ENCODE results near the gene LIPA.
"Not testable (repeated sequence)": the region's sequence is repeated elsewhere in the genome, so short reads cannot be mapped to it uniquely, and the experiment has no call there.

LIPA gene

DNA sequence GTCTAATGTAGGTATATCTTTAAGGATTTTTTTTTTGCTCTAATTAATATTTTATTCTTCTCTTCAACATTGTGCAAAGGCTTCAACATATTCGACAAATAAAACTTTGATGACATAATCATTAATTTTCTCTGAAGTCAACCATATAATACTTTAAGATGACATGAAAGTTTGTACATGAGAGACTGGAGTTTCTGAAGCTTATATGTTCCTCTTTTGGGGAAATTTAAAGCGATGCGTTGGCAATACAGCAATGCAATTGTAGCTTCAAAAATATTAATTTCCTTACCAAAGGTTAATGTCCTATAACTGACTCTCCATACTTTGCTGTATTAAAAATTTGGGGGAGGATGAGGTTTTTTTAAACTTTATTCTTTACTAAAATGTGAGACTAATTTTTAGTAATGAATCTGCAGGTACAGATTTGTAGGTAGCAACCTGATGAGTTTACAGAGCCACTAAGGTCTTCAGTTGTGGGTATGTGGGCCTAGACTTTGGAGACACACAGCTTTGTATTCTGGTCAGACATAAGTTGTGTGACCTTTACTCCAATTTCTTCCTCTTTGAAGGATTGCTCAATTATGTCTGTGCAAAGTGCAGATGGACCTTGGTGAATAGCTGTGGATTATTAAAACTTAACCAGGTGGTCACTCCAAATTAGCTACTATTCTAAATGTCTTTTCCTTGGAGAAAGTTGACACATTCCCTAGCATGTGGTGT, 18.0 kb upstream of the LIPA start:
- FAIRE-seq, result peak; percentile 82

DNA sequence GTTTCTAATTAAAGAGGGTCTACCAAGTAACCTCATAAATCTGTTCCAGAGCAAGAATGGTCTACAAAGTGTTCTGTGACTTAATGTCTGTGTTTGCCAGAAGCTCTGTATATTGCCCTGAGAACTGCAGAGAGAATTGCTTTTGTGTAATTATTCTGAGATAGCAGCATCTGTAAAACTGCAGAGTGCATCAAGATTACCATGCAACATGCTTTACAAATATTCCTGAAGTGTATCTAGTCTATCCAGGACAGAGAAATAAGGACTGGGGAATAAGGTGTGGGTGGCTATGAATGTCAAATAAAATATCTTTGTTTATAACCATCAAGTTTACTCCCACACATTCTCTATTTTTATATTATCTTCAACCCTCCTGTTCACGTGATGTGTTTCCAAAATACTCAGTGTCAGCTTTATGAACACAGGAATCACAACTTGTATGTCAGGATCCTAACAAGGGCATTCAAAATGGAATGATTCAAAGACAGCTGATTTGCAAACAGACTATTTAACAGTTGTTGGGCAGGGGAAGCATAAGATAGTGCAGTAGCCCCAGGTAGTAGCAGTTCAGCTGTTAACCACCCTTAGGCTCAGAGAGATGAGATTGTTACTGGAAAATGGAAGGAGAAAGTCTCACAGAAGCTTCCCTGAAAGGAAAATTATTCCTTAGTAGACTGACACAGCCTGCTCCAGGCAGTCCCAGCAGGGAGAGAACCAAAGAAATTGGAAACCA, 15.3 kb upstream of the LIPA start:
- FAIRE-seq, result no peak

DNA sequence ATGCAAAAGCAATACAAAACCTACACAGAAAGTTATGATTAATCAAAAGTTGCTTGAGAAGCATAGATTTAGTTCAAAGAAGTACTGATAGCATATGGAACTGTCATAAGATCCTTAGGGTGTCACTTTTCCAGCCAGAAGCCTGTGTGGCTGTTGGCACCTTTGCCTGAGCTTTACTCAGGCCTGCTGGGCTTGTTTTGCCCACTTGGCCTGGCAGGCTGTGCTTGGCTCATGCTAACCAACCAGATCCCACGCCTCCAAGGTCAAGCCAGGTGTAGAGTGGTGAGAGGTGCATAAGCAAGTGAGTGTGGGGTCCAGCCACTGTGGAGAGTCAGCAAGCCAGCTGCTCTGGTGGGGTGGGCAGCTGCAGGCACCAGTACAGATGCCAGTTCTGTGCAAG, 12.0 kb upstream of the LIPA start:
- FAIRE-seq, result no peak

DNA sequence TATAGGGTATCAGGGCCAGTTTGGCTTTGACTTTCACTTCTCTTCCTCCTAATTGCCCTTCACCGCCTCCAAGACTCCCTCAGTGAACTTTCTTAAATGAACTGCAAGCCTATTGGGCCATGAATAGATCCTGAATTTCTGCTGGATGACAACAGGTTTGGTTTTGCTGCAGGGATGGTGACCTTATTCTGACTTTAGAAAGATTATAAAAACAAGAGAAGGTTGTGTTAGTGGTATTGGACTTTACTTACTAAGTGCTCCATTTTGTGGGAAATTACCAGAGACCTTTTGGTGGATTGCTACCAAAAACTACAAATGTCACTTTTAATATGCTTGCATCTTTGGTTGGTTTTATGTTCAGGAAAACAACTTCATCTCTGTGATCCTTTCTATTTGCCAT, 11.5 kb upstream of the LIPA start:
- no peak for FAIRE-seq

DNA sequence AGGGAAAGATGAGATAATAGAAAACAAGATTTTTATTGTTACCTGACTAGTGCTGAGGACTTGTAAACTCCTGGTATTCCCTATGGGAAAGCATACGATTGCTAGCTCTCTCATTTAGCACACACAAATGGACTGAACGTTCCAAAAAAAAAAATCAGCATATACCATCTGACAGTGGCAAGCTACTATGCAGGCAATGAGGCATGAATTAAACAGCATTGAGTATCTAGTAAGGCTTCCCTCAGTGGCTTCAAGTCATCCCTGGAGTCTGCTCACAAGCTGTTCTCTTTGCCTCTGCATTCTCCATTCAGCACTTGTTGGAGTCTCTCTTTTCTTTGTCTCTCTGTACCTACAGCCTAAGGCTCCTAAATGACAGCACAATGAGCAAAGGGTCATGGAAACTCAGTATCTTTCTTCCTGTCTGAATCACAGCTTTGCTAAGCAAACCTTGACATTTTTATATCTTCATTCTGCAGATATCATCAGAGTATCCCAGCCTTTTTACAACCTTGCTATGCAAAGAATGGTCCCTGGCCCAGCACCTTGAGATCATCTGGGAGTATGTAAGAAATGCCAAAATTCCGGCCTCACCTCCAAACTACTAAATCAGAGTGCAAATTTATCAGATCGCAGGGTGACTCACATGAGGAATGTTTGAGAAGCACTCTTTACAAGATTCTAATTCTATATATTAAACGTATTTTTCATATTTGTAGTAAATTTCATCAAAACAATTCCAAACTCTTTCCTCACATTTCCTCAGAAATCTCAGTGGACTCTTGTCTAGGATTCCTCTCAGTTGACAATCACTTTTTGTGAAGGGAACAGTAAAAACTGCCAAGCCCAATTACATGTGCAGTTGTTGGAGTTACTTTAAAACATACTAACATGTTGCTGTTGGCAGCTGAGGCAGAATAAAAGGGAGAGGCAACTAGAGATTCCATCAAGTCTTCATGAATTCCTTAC, 10.8 kb upstream of the LIPA start:
- peak; percentile 9 for FAIRE-seq

DNA sequence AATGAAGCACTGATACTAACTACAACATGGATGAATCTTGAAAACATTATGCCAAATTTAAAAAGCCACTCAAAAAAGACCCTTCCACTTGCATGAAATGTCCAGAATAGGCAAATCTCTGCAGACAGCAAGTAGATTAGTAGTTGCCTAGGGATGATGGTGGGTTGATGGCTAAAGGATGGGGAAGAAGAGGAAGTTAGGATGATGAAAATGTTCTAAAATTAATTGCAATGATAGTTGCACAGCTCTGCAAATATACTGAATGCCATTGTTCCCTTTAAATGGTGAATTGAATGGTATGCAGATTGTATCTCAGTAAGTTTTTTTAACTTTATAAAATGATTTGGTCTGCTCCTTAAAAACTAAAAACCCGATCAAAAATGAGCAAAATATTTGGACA, 7.3 kb upstream of the LIPA start:
- no peak for FAIRE-seq

DNA sequence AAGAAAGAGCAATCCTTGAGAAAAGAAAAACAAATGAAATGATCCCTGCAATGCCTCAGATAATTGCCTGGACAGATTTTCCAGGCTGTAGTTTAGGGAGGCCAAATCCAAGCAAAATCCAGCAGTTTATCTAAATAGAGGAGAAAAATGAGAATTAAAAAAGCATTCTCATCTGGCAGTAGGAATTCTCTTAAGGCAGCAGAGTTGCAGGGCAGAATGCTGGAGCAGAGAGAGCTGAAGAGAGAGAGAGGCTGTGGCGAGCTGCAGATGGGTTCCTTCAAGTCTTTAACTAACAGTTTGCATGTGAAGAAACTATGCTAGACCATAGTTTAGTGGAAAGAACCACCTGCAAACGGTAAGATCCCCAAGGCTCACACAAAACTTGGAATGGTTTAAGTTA, 6.0 kb upstream of the LIPA start:
- FAIRE-seq, result no peak

- no peak for FAIRE-seq
Measured at GRCh38 chr10:89256962-89257361, 5.4 kb upstream of the LIPA start.

GRCh38 chr10:89256340-89256739, 4.8 kb upstream of the LIPA start:
- FAIRE-seq, result no peak

GRCh38 chr10:89255793-89256192, 4.2 kb upstream of the LIPA start:
- no peak for FAIRE-seq

DNA sequence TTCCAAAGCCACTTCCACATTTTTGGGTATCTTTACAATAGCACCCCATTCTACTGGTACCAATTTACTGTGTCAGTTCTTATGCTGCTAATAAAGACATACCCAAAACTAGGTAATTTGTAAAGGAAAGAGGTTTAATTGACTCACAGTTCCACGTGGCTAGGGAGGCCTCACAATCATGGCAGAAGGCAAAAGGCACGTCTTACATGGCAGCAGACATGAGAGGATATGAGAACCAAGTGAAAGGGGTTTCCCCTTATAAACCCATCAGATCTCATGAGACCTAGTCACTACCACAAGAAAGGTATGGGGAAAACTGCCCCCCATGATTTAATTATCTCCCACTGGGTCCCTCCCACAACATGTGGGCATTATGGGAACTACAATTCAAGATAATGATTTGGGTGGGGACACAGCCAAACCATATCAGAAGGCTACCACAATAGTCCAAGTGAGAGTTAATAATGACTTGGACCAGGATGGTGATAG, 3.6 kb upstream of the LIPA start:
- FAIRE-seq, result not testable (repeated sequence)

DNA sequence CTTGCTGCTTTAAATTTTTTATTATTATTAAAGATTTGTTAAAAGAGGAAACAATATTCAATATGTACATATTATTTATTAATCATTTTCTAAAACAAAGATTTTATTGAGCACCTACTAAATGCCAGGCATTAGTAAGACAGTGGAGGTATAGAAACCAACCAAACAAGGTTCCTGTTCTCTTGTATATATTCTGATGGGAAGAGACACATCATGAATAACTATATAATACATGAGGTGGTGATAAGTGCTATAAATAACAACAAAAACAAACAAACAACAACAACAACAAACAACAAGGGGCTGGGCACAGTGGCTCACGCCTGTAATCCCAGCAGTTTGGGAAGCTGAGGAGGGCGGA, 630 bp upstream of the LIPA start:
- no peak for FAIRE-seq

DNA sequence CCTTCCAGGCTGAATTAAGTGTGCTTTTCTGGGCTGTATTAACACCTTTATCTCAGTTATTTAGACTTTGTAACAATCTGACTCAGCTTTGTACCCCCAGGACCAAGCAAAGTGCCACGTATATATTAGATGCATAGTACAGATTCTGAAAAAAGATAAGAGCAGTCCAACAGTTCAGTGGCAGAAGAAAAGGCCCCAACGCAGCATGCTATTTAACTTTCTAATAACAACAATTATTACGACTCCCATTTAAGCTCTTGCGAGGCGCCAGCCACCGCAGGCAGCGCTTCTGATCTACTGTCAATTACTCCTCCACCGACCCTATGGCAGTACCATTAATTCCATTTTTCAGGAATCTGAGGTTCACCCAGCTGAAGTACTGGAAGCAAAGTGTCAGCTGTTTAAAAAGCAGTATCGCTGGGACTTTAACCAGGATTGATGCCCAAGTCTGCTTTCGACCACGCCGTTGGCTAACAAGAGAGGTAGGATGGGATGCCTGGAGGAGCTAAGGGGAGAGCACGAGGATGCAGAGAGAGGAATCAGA, 638 bp downstream of the LIPA start:
- FAIRE-seq, result no peak

DNA sequence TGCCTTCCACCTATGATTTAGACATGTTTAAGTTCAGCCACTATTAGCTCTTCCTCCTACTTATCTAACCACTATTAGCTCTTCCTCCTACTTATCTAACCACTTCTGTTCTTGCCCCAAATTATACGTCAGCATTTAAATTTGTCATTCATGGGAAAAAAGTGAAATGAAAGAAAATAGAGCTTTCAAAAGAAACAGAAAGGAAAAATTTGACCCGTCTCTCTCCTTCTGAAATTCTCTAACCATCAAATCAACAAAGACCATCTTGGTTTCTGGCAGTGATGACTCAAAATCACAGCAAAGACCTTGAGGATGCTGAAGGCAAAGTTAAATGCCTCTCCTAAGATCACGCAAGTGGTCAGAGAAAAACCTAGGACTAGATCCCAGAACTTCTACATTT, 2.6 kb downstream of the LIPA start:
- FAIRE-seq, result no peak

GRCh38 chr10:89247623-89248022, 4.0 kb downstream of the LIPA start:
- FAIRE-seq, result not testable (repeated sequence)

GRCh38 chr10:89245802-89246201, 5.8 kb downstream of the LIPA start:
- FAIRE-seq, result no peak

DNA sequence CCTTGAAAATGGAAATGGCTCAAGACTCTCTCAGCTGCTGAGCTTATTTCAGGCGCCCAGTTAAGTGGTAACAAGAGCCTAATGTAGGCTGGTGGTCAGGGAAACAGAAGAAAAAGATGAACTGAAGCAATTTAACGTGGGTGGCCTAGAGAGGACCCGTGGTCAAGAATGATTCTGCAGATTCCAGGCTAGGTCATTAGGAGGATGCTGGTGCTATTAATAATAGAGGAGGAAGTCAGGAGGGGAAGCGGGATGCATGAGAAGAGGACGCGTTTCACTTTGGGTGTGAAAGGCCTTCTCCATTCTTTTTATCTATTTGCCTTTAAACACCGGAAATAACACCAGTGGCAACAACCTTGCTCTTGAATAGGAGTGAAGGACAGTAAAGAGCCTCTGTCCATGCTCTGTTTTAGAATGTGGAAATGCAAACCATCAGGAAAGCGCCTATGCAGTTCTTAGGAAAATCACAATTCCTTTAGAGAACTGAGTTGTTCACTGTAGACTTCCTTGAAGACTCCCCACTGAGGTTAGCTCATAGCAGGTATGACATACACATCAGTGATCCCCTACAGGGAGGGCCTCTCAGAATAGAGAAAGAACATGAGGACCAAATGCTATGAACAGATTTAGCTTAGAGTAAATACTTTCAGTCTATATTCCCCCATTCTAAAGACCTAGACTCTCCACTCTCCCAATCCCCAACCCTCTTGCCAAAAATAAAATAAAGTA, 8.6 kb downstream of the LIPA start:
- FAIRE-seq, result no peak

- FAIRE-seq, result no peak
Measured at GRCh38 chr10:89242345-89242684, 9.3 kb downstream of the LIPA start.

GRCh38 chr10:89241486-89242344, 9.9 kb downstream of the LIPA start:
- no peak for FAIRE-seq

- no peak for FAIRE-seq
Measured at GRCh38 chr10:89241026-89241425, 10.5 kb downstream of the LIPA start.

DNA sequence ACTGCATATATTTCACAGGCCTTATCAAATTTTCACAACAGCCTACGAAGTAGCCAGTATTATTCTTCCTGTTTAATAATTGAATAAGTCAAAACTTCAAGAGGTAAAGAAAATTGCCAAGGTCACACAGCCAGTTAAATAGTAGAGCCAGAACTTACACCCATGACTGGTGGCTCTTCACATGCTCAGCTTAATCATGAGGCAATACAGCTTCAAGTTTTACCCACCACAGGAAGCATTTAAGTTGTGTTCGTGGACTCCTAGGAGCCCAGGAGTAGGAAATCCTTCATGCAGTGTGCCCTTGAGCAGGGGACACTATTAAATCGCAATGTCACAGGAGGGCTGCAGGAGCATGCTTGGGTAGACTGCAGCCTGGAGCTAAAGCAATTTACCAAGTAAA, 11.1 kb downstream of the LIPA start:
- no peak for FAIRE-seq
